GM10248 (cell line): ENCODE results near the gene HPS1.
"Not testable (repeated sequence)": the region's sequence is repeated elsewhere in the genome, so short reads cannot be mapped to it uniquely, and the experiment has no call there.

ENCODE experiments used
- CTCF ChIA-PET: fragments of 300-600 bp; sonication (Branson Sonifier 250); formaldehyde crosslinking; extraction: SDS; loops from one replicate; lab custom pipeline; 2021; ENCODE audit warnings: antibody characterized with exemption; lab: Yijun Ruan, JAX
- POLR2A ChIA-PET: fragments of 350-650 bp; sonication (Branson Sonifier 250); formaldehyde crosslinking; extraction: SDS; loops from one replicate; lab custom pipeline; 2020; ENCODE audit warnings: antibody characterized with exemption; lab: Yijun Ruan, JAX
- DNase-seq: peaks from one replicate; pipeline ENCODE4 v3.0.0; 2012; ENCODE audit errors: extremely low spot score
- TF ChIP-seq, protein P1 (sequence below): IDR thresholded peaks from 2 replicates; pipeline ENCODE4 v1.5.1; 2012; ENCODE audit warnings: mild to moderate bottlenecking, low read depth; ENCODE audit errors: extremely low read depth, missing control alignments, control extremely low read depth

The HPS1 gene

DNA sequence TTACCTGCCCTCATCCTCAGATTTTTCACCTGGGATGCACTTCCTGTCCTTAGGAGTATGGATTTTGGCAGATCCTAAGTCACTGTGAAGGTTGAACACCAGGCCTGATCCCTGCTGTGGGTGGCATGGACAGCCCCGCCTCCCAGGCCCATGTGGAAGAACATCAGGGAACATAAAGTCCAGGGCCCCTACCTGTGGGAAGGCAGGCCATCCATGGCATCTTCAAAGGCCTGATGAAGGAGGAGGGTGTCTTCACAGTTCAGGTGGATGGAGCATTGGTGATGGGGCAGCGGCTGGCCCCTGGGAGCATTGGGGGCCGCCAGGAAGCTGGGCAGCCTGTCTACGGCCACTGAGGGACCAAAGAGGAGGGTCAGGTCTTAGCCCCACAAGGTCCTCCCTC is 56.3 kb downstream of the HPS1 start:
- CTCF ChIA-PET = interaction anchor here (0.9 kb wide), 1 partner anchor 19 kb away, joined by 3 read pairs; no protein-coding TSS in a partner anchor
- no peak for DNase-seq
- POLR2A ChIA-PET = no interaction called here
- TF ChIP-seq, protein P1, sequence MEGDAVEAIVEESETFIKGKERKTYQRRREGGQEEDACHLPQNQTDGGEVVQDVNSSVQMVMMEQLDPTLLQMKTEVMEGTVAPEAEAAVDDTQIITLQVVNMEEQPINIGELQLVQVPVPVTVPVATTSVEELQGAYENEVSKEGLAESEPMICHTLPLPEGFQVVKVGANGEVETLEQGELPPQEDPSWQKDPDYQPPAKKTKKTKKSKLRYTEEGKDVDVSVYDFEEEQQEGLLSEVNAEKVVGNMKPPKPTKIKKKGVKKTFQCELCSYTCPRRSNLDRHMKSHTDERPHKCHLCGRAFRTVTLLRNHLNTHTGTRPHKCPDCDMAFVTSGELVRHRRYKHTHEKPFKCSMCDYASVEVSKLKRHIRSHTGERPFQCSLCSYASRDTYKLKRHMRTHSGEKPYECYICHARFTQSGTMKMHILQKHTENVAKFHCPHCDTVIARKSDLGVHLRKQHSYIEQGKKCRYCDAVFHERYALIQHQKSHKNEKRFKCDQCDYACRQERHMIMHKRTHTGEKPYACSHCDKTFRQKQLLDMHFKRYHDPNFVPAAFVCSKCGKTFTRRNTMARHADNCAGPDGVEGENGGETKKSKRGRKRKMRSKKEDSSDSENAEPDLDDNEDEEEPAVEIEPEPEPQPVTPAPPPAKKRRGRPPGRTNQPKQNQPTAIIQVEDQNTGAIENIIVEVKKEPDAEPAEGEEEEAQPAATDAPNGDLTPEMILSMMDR = no peak

DNA sequence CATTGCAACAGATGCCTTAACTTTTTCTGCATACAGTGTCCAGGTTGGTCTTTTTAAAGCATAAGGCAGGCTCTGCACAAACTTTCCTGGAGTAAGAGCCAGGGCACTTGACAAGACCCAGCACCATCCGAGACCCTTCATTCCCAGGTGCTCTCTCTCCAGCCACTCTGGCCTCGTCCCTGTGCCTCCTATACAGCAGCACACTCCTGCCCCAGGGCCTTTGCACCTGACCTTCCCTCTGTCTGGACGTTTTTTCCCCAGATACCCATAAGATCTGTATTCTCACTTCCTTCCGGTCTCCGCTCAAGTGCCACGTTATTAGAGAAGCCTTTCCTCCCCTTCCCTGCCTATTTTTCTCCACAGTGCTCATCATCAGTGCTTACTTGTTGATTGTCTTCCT is 57.3 kb downstream of the HPS1 start:
- ChIA-PET POLR2A (no interaction called here), CTCF (interaction anchor here (1.6 kb wide), 1 partner anchor 36 kb away, joined by 3 read pairs; no protein-coding TSS in a partner anchor)
- DNase-seq = no peak
- TF ChIP-seq, protein P1 = no peak

DNA sequence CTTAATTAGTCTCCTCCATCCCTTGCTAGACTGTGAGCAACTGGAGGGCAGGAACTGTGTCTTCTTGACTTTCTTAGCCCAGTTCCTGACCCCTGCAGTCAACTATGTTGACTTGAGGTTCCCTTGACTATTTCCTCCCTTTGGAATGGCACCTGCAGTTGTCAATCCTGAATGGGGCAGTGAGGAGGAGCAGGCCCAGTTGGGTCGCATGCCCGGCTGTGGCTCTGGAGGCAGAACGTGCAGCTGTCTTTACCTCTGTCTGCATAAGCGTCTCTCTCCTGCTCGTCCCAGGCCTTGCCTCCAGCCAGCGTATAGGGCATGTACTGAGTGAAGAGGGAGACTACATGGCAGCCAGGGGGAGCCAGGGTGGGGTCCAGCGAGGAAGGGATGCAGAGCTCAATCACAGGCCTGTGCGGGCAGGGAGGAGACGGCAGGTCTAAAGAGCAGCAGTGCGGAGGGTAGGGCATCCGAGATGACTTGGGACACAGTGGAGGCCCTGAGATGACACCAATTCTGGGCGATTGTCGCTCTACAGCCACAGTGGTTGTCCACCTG is 58.6 kb downstream of the HPS1 start:
- TF ChIP-seq, protein P1 = peak; percentile 10
- ChIA-PET POLR2A (no interaction called here), CTCF (interaction anchor here (1.6 kb wide), 1 partner anchor 37 kb away, joined by 3 read pairs; no protein-coding TSS in a partner anchor)
- DNase-seq = no peak

DNA sequence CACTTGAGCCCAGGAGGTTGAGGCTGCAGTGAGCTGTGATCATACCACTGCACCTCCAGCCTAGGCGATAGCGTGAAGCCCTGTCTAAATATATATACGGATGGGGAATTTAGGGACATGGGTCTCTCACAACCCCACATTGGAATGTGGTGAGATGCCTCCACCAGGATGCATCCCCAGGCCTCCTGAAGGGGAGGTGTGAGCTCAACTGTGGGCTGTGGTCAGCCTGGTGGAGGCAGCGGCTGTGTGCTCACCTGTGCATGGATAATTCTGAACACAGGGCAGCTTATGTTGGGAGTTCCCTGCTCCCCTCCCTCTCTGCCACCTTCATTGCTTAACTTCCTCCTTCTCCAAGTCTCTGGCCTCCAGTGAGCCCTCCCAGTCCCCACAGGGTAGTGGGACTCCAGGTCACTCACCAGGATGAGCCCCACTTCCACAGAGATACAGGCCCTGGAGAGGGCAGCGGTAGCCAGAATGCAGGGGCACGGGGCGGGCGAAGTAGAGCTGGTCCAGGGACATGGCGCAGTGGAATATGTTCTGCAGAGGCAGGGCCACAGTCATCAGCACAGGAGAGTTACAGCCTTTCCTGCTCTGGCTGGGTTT is 62.1 kb downstream of the HPS1 start:
- CTCF ChIA-PET = no interaction called here
- no peak for DNase-seq
- POLR2A ChIA-PET = no interaction called here
- TF ChIP-seq, protein P1 = no peak

DNA sequence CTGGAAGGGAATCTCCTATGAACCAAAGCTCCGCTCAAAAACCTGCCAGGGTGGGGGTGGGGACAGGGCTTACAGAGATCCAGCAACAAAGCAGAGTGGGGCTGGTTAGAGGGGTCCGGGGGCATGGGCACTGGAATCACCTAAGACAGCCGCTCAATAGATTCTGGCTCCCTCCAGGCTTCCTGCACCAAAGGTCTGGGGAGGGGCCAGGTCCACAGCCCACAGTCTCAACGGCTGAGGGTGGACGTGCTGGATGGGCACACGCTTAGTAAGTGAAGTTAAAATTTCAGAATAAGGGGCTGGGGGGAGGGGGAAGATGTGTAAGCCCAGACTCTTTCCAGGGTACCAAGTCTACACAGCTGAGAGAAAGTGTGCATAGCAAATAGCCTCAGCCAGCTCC is 62.9 kb downstream of the HPS1 start:
- DNase-seq = no peak
- TF ChIP-seq, protein P1 = no peak
- POLR2A ChIA-PET = no interaction called here
- CTCF ChIA-PET = interaction anchor here (0.9 to 1.4 kb wide), 2 partner anchors 10 to 11 kb away, joined by 3 to 4 read pairs; no protein-coding TSS in a partner anchor

DNA sequence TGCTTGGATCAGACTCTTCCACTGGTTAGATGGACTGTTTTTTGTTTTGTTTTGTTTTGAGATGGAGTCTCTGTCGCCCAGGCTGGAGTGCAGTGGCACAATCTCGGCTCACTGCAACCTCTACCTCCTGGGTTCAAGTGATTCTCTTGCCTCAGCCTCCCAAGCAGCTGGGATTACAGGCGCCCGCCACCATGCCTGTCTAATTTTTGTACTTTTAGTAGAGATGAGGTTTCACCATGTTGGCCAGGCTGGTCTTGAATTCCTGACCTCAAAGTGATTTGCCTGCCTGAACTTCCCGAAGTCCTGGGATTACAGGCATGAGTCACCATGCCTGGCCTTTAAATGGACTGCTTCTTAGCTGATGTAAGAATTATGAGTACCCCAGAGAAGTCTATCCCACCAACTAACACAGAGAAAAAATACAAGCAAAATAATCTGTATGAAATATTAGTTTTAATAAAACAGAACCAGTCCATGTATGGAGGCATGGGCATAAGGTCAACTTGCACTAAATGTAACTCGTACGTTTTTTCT is 63.5 kb downstream of the HPS1 start:
- POLR2A ChIA-PET = not testable (repeated sequence)
- CTCF ChIA-PET = interaction anchor here (0.9 to 1.4 kb wide), 3 partner anchors 9 to 84 kb away, joined by 3 to 4 read pairs (median 4); no protein-coding TSS in a partner anchor

DNA sequence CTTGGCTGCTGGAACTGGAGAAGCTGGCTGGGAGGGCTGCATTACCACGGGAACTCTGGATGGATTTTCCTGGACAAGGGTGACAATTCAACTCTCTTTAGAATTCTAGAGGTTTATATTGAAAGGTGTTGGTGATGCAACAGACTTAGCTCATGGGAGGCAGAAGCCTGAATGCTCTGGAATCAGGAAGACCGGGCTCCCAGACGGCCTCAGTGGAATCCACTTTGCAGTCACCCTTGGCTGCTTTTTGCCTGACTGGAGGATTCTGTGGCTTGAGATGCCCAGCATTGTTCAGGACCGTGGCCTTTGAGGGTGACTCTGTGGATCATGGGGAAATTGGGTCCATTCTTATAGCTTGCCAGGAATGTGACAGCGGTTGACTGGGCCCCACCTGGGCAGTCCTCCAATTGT is 64.0 kb downstream of the HPS1 start:
- TF ChIP-seq, protein P1 = no peak
- ChIA-PET CTCF (interaction anchor here (1.3 to 1.4 kb wide), 2 partner anchors 9 to 84 kb away, joined by 4 read pairs; no protein-coding TSS in a partner anchor), POLR2A (no interaction called here)
- DNase-seq = no peak

More for the DNA sequence above, 63.5 kb downstream of the HPS1 start:
- not testable (repeated sequence) for DNase-seq
